ENCODE measurements around the gene PHF21A.

GRCh38 chr11:46161201-46161600 lies 39.9 kb upstream of the PHF21A start:
- TF ChIP-seq ZFX (IDR thresholded peaks at IDR 0.05) (no peak), CTCF (conservative IDR thresholded peaks at IDR 0.05) (no peak)
